GM18861 (cell line): ENCODE data around the gene EIF4E2.

Source experiments
- ATAC-seq: cut with Tn5 transposase; IDR thresholded peaks from one replicate; pipeline ENCODE4 v1.9.1; 2021; ENCODE audit not compliant: unreplicated experiment

The EIF4E2 gene

GRCh38 chr2:232550354-232551249 is at the start of gene EIF4E2, which contains the start of gene TIGD1:
Gene EIF4E2 (plus strand): TSS chr2:232550689. CDS start chr2:232550725, 36 bp downstream.
Gene TIGD1 (minus strand): TSS chr2:232550557. CDS start chr2:232549882, 675 bp downstream.
- ATAC-seq: peak; percentile 92

GRCh38 chr2:232501331-232501771 is 49.1 kb upstream of the EIF4E2 start:
- ATAC-seq: no peak

GRCh38 chr2:232501794-232502390 is 48.6 kb upstream of the EIF4E2 start:
- ATAC-seq: no peak

GRCh38 chr2:232502511-232502910 is 48.0 kb upstream of the EIF4E2 start:
- ATAC-seq: no peak

- ATAC-seq: no peak
Observed at GRCh38 chr2:232502911-232503808, 47.3 kb upstream of the EIF4E2 start.

- no peak for ATAC-seq
Observed at GRCh38 chr2:232503809-232504323, 46.6 kb upstream of the EIF4E2 start.

- no peak for ATAC-seq
Observed at GRCh38 chr2:232504438-232504837, 46.1 kb upstream of the EIF4E2 start.

- ATAC-seq: no peak
Observed at GRCh38 chr2:232505856-232506255, 44.6 kb upstream of the EIF4E2 start.

GRCh38 chr2:232506709-232507108 is 43.8 kb upstream of the EIF4E2 start:
- ATAC-seq: no peak

- no peak for ATAC-seq
Observed at GRCh38 chr2:232508251-232508650, 42.2 kb upstream of the EIF4E2 start.

GRCh38 chr2:232511336-232511890 is 39.1 kb upstream of the EIF4E2 start:
- ATAC-seq: no peak

GRCh38 chr2:232512602-232513001 is 37.9 kb upstream of the EIF4E2 start:
- ATAC-seq: no peak

- no peak for ATAC-seq
Observed at GRCh38 chr2:232513353-232513752, 37.1 kb upstream of the EIF4E2 start.

GRCh38 chr2:232515639-232516038 is 34.9 kb upstream of the EIF4E2 start:
- no peak for ATAC-seq

GRCh38 chr2:232516551-232516950 is 33.9 kb upstream of the EIF4E2 start:
- no peak for ATAC-seq

GRCh38 chr2:232518844-232519243 is 31.6 kb upstream of the EIF4E2 start:
- no peak for ATAC-seq

GRCh38 chr2:232519581-232520438 is 30.7 kb upstream of the EIF4E2 start, which contains the start of gene PRSS56:
Gene PRSS56 (plus strand): TSS chr2:232520388. CDS start chr2:232520599, 211 bp downstream.
- no peak for ATAC-seq

GRCh38 chr2:232520489-232520888 is 30.0 kb upstream of the EIF4E2 start:
- ATAC-seq: no peak

- no peak for ATAC-seq
Observed at GRCh38 chr2:232521098-232521497, 29.4 kb upstream of the EIF4E2 start.
